Cardiac muscle cell (in vitro differentiated cells and primary cell): ENCODE measurements around the gene PRUNE2. TPM values are rescaled to one million over a fixed set of nuclear protein-coding genes. Genes with fewer than 3 reads are reported as not detected.

Source experiments
- DNase-seq, 2 donors: peaks; one replicate each; pipeline versions ENCODE4 v3.0.0 to v3.0.0-alpha.2; 2010 to 2017; ENCODE audit warnings: low read depth in 1 of 2, low spot score in 1 of 2
- H3K27ac ChIP-seq: fragments of 200-600 bp; sonication (generic); 2 replicates; pipeline ENCODE4 v1.5.1; 2016
- H3K27me3 ChIP-seq: fragments of 200-600 bp; sonication (generic); 2 replicates; pipeline ENCODE4 v1.6.0; 2016; ENCODE audit warnings: control low read depth
- H3K36me3 ChIP-seq: fragments of 200-600 bp; sonication (generic); 2 replicates; pipeline ENCODE4 v1.5.1; 2016; ENCODE audit warnings: control low read depth
- H3K4me1 ChIP-seq: fragments of 200-600 bp; sonication (generic); 2 replicates; pipeline ENCODE4 v1.8.1; 2017; ENCODE audit warnings: low read depth, mild to moderate bottlenecking, mixed run types
- H3K4me3 ChIP-seq: fragments of 200-600 bp; sonication (generic); 2 replicates; pipeline ENCODE4 v1.5.1; 2016; ENCODE audit warnings: mild to moderate bottlenecking
- H3K9me3 ChIP-seq: fragments of 200-600 bp; sonication (generic); 2 replicates; pipeline ENCODE4 v1.5.1; 2017; ENCODE audit warnings: low read depth, mild to moderate bottlenecking, control low read depth
- polyA plus RNA-seq: library from polyadenylated mRNA; unstranded; fragments of >200 nt; fragmentation: Nextera tagmentation; extraction: Ambion mirVana; gene quantifications from 2 replicates; pipeline ENCODE4 v1.2.1, GENCODE V29; 2016
- total RNA-seq: library from RNA; depleted of rRNA; stranded (reverse); fragments of >200 nt; gene quantifications from 2 replicates; pipeline ENCODE4 v1.2.3, GENCODE V29; 2016
- TF ChIP-seq, protein P1 (sequence below): IDR thresholded peaks from 2 replicates; pipeline ENCODE4 v1.5.1; 2012; ENCODE audit warnings: low read depth, mild to moderate bottlenecking, low read length

The PRUNE2 gene
- total and polyA plus RNA-seq, 2 experiments from 2014 or later, result 5.5 to 14.4 TPM

DNA sequence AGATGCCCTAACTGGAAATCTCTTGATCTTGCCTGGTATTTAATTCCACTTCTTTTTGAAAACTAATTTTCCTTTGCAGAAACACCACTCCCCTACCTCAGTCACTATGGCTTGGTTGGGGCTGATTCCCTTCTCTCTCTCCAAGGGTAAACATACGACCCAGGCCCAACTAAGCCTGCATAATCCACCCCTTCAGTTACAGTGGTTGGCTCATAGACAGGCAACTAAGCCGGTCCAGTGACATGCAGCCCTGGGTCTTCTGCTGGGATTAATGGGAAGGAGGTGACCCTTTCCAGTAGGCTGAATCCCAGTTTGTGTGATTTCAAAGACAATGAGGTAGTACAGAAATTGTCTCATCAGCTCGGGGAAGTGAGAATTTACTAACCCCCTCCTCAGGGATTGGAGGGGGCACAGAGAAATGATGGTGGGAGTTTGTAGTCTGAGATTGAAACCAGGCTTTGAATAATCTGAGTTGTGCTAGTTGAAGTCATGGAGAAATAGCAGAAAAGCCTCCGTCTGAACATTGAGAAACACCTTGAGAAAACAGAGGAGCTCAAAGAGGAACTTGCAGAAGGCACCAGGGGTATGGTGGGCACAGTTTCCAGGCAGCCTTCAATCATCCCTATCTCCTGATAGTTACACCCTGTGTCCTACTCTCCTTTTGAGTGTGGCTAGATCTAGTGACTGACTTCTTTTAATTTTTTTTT is 298.0 kb downstream of the PRUNE2 start:
- Histone ChIP-seq H3K4me3 (no peak overlapping the region), H3K27me3 (no peaks in the 10 kb centered on the region), H3K27ac (no peak overlapping the region), H3K36me3 (no peaks in the 10 kb centered on the region), H3K4me1 (no peaks in the 10 kb centered on the region), H3K9me3 (no peaks in the 10 kb centered on the region)
- TF ChIP-seq, protein P1, sequence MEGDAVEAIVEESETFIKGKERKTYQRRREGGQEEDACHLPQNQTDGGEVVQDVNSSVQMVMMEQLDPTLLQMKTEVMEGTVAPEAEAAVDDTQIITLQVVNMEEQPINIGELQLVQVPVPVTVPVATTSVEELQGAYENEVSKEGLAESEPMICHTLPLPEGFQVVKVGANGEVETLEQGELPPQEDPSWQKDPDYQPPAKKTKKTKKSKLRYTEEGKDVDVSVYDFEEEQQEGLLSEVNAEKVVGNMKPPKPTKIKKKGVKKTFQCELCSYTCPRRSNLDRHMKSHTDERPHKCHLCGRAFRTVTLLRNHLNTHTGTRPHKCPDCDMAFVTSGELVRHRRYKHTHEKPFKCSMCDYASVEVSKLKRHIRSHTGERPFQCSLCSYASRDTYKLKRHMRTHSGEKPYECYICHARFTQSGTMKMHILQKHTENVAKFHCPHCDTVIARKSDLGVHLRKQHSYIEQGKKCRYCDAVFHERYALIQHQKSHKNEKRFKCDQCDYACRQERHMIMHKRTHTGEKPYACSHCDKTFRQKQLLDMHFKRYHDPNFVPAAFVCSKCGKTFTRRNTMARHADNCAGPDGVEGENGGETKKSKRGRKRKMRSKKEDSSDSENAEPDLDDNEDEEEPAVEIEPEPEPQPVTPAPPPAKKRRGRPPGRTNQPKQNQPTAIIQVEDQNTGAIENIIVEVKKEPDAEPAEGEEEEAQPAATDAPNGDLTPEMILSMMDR, result no peak
- DNase-seq, result no peak

- Histone ChIP-seq H3K9me3 (no peaks in the 10 kb centered on the region), H3K36me3 (no peaks in the 10 kb centered on the region), H3K4me1 (no peaks in the 10 kb centered on the region), H3K27me3 (no peaks in the 10 kb centered on the region), H3K4me3 (no peak overlapping the region), H3K27ac (no peak overlapping the region)
- TF ChIP-seq, protein P1, result no peak
- no peak for DNase-seq
Observed at GRCh38 chr9:76605321-76605900, 300.5 kb downstream of the PRUNE2 start.

- DNase-seq, result no peak
Observed at GRCh38 chr9:76603931-76604570, 301.9 kb downstream of the PRUNE2 start.

DNA sequence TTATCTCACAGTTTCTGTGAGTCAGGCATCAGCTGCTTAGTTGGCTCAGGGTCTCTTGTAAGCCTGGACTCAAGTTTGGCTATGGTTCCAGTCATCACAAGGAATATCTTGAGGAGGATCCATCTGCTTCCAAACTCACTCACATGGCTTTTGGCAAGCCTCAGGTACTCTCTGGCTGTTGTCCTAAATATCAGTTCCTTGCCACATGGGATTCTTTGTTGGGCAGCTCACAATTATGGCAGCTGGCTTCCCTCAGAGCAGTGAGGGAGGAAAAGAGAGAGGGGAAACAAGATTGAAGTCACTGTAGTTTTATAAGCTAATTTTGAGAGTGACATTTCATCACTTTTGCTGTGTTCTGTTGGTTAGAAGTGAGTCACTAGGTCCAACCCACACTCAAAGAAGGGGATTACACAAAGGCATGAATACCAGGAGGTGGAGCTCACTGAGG is 302.4 kb downstream of the PRUNE2 start:
- Histone ChIP-seq H3K27ac (no peak overlapping the region), H3K9me3 (no peaks in the 10 kb centered on the region), H3K36me3 (no peaks in the 10 kb centered on the region), H3K27me3 (no peaks in the 10 kb centered on the region), H3K4me1 (no peaks in the 10 kb centered on the region), H3K4me3 (no peak overlapping the region)
- TF ChIP-seq, protein P1, result no peak
- peak in 1 of 2 donors; percentile 94 for DNase-seq

More at GRCh38 chr9:76603931-76604570, 301.9 kb downstream of the PRUNE2 start:
- Histone ChIP-seq H3K9me3 (no peaks in the 10 kb centered on the region), H3K27me3 (no peaks in the 10 kb centered on the region), H3K36me3 (no peaks in the 10 kb centered on the region), H3K27ac (no peak overlapping the region), H3K4me3 (no peak overlapping the region), H3K4me1 (no peaks in the 10 kb centered on the region)
- TF ChIP-seq, protein P1, result no peak

GRCh38 chr9:76602199-76602598 is 303.7 kb downstream of the PRUNE2 start:
- no peaks in the 10 kb centered on the region for H3K9me3 ChIP-seq
- TF ChIP-seq, protein P1, result no peak
- H3K27me3 ChIP-seq, result no peaks in the 10 kb centered on the region
- no peak for DNase-seq
- no peak overlapping the region for H3K4me3 ChIP-seq
- no peaks in the 10 kb centered on the region for H3K4me1 ChIP-seq
- H3K27ac ChIP-seq, result no peak overlapping the region
- no peaks in the 10 kb centered on the region for H3K36me3 ChIP-seq
